ENCODE measurements around the gene IMMP2L.

Gene IMMP2L

GRCh38 chr7:111529507-111530355 lies 32.6 kb downstream of the IMMP2L start:
- H3K27ac ChIP-seq = peak overlapping the region; percentile 96
- no peak for TF ChIP-seq CTCF (conservative IDR thresholded peaks at IDR 0.05)

GRCh38 chr7:111528331-111528730 lies 34.0 kb downstream of the IMMP2L start:
- H3K27ac ChIP-seq = peak overlapping the region; percentile 96
- no peak for TF ChIP-seq CTCF (conservative IDR thresholded peaks at IDR 0.05)

GRCh38 chr7:111527545-111527944 lies 34.7 kb downstream of the IMMP2L start:
- H3K27ac ChIP-seq = peak overlapping the region; percentile 96
- no peak for TF ChIP-seq CTCF (conservative IDR thresholded peaks at IDR 0.05)

GRCh38 chr7:111525100-111525499 lies 37.2 kb downstream of the IMMP2L start:
- no peak for TF ChIP-seq CTCF (conservative IDR thresholded peaks at IDR 0.05)
- H3K27ac ChIP-seq = no peak overlapping the region

- TF ChIP-seq CTCF (conservative IDR thresholded peaks at IDR 0.05) = no peak
- no peak overlapping the region for H3K27ac ChIP-seq
Measured at GRCh38 chr7:111521660-111522059, 40.6 kb downstream of the IMMP2L start.

DNA sequence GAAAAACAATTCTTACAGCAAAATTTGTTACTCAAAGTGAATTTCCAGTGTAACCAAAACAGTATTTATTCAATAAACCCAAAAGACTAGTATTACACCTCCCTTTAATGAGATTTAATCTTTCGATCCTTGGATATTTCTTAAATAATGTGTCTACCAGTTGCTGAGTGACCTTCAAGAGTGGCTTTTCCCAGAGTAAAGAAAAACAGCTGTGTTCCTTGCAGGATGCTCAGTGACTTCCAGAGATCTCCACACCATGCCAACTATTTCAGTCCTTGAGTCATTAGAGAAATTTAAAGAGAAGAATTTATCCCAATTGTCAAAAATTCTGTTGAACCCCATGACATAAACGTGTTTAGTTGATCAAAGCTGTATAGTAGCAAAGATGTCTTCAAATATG lies 44.0 kb downstream of the IMMP2L start:
- H3K27ac ChIP-seq = no peak overlapping the region
- TF ChIP-seq CTCF (conservative IDR thresholded peaks at IDR 0.05) = no peak

DNA sequence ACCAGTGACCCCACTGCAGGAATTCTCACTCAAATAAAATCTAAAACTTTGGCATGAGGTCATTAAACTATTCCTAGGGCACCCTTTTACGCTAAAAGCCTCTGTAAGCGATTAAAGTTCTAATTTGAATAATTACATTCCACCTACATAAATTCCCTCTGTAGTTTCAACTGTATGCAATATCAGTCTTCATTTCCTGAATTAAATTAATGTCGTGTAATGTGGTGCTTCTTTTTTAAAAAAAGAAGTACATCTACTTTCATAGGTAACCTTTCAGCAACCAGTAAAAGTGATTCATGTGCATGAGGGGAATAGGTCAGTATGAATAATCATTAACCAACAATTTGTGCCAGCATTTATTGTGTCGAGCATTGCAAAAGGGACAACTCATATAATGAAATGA lies 44.7 kb downstream of the IMMP2L start:
- no peak for TF ChIP-seq CTCF (conservative IDR thresholded peaks at IDR 0.05)
- no peak overlapping the region for H3K27ac ChIP-seq
